Parathyroid adenoma (tissue), 2 donors: Measurements from ENCODE around the gene MTSS2.

Source experiments
- H2AFZ ChIP-seq: fragments of 300-600 bp; sonication (generic); one replicate; pipeline ENCODE4 v1.7.0; 2017; ENCODE audit warnings: antibody characterized with exemption, mild to moderate bottlenecking
- H3K27ac ChIP-seq: fragments of 300-600 bp; sonication (generic); one replicate; pipeline ENCODE4 v1.7.0; 2017
- H3K27me3 ChIP-seq: fragments of 300-600 bp; sonication (generic); one replicate; pipeline ENCODE4 v1.7.0; 2017; ENCODE audit warnings: low read length; ENCODE audit not compliant: control insufficient read depth, insufficient read depth
- H3K36me3 ChIP-seq: fragments of 300-600 bp; sonication (generic); one replicate; pipeline ENCODE4 v1.7.0; 2017; ENCODE audit warnings: low read length; ENCODE audit not compliant: control insufficient read depth, insufficient read depth
- H3K4me1 ChIP-seq: fragments of 300-600 bp; sonication (generic); one replicate; pipeline ENCODE4 v1.7.0; 2017; ENCODE audit warnings: control low read depth
- H3K4me2 ChIP-seq: fragments of 300-600 bp; sonication (generic); one replicate; pipeline ENCODE4 v1.7.0; 2017; ENCODE audit warnings: low read length
- H3K4me3 ChIP-seq: fragments of 300-600 bp; sonication (generic); one replicate; pipeline ENCODE4 v1.7.0; 2017; ENCODE audit warnings: low read depth, low read length
- H3K79me2 ChIP-seq: fragments of 300-600 bp; sonication (generic); one replicate; pipeline ENCODE4 v1.7.0; 2017; ENCODE audit warnings: control low read depth
- H3K9ac ChIP-seq: fragments of 300-600 bp; sonication (generic); one replicate; pipeline ENCODE4 v1.7.0; 2017; ENCODE audit warnings: mild to moderate bottlenecking
- H3K9me3 ChIP-seq: fragments of 300-600 bp; sonication (generic); one replicate; pipeline ENCODE4 v1.7.0; 2017; ENCODE audit warnings: low read length; ENCODE audit not compliant: control insufficient read depth
- TF ChIP-seq, protein P1 (sequence below): fragments of 300-600 bp; sonication (generic); IDR thresholded peaks from one replicate; pipeline ENCODE4 v1.7.0; 2017; ENCODE audit warnings: antibody characterized with exemption, mild to moderate bottlenecking
- donor health status: primary hyperparathyroidism.

The MTSS2 gene

DNA sequence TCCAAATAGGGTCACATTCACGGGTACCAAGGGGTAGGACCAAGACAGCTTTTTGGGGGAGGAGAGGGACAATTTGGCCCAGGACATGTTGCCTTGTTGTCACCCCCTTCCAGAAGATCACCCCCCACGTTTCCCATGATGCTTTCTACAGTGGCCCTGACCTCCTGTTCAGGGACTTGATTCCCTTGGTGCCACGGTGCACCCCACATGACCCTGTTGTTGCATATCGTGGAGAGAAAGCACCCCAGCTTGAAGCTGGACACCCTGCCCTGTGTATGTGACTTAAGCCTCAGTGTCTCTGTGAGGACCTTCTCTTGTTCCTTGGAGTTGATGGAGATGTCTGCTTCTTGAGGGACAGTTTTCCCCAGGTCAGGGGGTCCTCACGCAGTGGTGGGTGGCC lies 26.9 kb downstream of the MTSS2 start:
- Histone ChIP-seq H3K36me3 (no peaks in the 10 kb centered on the region), H3K27ac (no peak overlapping the region), H3K4me3 (no peak overlapping the region), H3K79me2 (no peaks in the 10 kb centered on the region), H3K9me3 (no peaks in the 10 kb centered on the region), H3K27me3 (no peaks in the 10 kb centered on the region), H3K9ac (no peak overlapping the region), H3K4me2 (no peak overlapping the region), H2AFZ (no peak overlapping the region), H3K4me1 (no peaks in the 10 kb centered on the region)
- TF ChIP-seq, protein P1, sequence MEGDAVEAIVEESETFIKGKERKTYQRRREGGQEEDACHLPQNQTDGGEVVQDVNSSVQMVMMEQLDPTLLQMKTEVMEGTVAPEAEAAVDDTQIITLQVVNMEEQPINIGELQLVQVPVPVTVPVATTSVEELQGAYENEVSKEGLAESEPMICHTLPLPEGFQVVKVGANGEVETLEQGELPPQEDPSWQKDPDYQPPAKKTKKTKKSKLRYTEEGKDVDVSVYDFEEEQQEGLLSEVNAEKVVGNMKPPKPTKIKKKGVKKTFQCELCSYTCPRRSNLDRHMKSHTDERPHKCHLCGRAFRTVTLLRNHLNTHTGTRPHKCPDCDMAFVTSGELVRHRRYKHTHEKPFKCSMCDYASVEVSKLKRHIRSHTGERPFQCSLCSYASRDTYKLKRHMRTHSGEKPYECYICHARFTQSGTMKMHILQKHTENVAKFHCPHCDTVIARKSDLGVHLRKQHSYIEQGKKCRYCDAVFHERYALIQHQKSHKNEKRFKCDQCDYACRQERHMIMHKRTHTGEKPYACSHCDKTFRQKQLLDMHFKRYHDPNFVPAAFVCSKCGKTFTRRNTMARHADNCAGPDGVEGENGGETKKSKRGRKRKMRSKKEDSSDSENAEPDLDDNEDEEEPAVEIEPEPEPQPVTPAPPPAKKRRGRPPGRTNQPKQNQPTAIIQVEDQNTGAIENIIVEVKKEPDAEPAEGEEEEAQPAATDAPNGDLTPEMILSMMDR: no peak

DNA sequence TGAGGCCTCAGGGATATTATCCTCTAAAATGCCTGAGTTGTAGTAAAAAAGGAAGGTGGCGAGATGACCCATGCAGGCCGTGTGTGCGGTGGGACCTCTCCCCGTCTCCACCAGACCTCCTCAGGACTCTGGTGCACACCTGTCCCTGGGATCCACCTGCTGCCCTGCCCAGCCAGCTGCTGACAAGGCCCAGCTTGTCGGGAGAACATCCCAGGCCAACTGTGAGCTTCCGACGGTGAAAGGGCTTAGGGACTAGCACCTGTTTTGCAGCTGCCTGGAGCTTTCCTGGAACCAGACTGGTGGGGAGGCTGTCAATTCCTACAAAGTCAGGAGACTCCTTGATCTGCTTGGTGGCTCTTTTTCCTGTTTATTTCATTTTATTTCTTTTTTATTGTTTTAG lies 27.9 kb downstream of the MTSS2 start:
- H3K27ac ChIP-seq: no peak overlapping the region
- H3K9ac ChIP-seq: no peak overlapping the region
- no peak overlapping the region for H3K4me2 ChIP-seq
- no peaks in the 10 kb centered on the region for H3K9me3 ChIP-seq
- no peak overlapping the region for H3K4me3 ChIP-seq
- TF ChIP-seq, protein P1: no peak
- H3K4me1 ChIP-seq: no peaks in the 10 kb centered on the region
- no peaks in the 10 kb centered on the region for H3K79me2 ChIP-seq
- no peak overlapping the region for H2AFZ ChIP-seq
- no peaks in the 10 kb centered on the region for H3K27me3 ChIP-seq
- no peaks in the 10 kb centered on the region for H3K36me3 ChIP-seq

DNA sequence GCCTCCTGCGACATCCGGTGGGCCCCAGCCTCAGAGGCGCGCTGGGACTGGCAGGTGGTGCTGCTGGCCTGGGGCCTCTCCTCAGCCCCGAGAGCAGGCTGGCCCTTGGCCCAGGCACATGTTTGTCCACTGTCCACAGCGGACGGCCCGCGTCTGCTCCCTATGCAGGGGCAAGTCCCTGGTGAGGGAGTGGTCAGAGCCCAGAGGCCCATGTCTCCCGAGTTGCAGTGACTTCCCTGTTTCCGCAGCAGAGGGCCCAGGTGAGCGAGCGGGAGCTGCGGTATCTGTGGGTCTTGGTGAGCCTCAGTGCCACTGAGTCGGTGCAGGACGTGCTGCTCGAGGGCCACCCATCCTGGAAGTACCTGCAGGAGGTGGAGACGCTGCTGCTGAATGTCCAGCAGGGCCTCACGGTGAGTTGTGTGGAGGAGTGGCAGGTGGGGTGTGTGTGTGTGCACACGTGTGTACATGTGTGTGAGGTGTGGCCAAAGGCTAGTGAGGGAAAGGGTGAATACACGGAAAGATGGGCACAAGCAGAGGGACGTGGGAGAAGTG lies 29.1 kb downstream of the MTSS2 start:
- Histone ChIP-seq H3K79me2 (no peaks in the 10 kb centered on the region), H3K27ac (no peak overlapping the region), H3K4me3 (no peak overlapping the region), H3K27me3 (no peaks in the 10 kb centered on the region), H3K4me2 (no peak overlapping the region), H3K9me3 (no peaks in the 10 kb centered on the region), H3K36me3 (no peaks in the 10 kb centered on the region), H2AFZ (no peak overlapping the region), H3K9ac (no peak overlapping the region), H3K4me1 (no peaks in the 10 kb centered on the region)
- TF ChIP-seq, protein P1: no peak

- Histone ChIP-seq H3K4me1 (no peaks in the 10 kb centered on the region), H3K9me3 (no peaks in the 10 kb centered on the region), H2AFZ (no peak overlapping the region), H3K27me3 (no peaks in the 10 kb centered on the region), H3K4me2 (no peak overlapping the region), H3K36me3 (no peaks in the 10 kb centered on the region), H3K79me2 (no peaks in the 10 kb centered on the region), H3K27ac (no peak overlapping the region), H3K4me3 (no peak overlapping the region), H3K9ac (no peak overlapping the region)
- TF ChIP-seq, protein P1: no peak
Observed at GRCh38 chr16:70656065-70656711, 29.7 kb downstream of the MTSS2 start.
